Common myeloid progenitor, CD34-positive (primary cell): Measurements from ENCODE around the gene LRRC42.

Experiments
- CTCF ChIA-PET: fragments of 350-600 bp; sonication (Branson Sonifier 250); formaldehyde crosslinking; loops from one replicate; lab custom pipeline; 2021; ENCODE audit warnings: antibody characterized with exemption; lab: Charles Lee
- POLR2A ChIA-PET: fragments of 350-600 bp; sonication (Branson Sonifier 250); formaldehyde crosslinking; loops from one replicate; lab custom pipeline; 2021; ENCODE audit warnings: antibody characterized with exemption; lab: Charles Lee
- DNase-seq, 3 donors: peaks; one replicate each; pipeline versions ENCODE4 v3.0.0 to v3.0.0-alpha.2; 2013
- H3K27ac ChIP-seq, 2 experiments: 1 replicate in 1 of 2; 2 replicates in 1 of 2; pipeline ENCODE4 v1.7.0; 2013; ENCODE audit warnings: inconsistent platforms in 2 of 2, low read length in 2 of 2, mild to moderate bottlenecking in 2 of 2, low read depth in 1 of 2, moderate library complexity in 1 of 2; ENCODE audit not compliant: severe bottlenecking in 2 of 2, insufficient read depth in 1 of 2, poor library complexity in 1 of 2
- H3K27me3 ChIP-seq, 5 experiments: replicated peaks in 2 of 5; 1 replicate in 3 of 5; 2 replicates in 2 of 5; pipeline versions ENCODE4 v1.6.1 to v1.7.0; 2013; ENCODE audit warnings: low read length in 4 of 5, mild to moderate bottlenecking in 2 of 5, moderate library complexity in 2 of 5, inconsistent platforms in 1 of 5; ENCODE audit not compliant: insufficient read depth in 5 of 5, control insufficient read depth in 4 of 5
- H3K36me3 ChIP-seq, 4 experiments: 1 replicate in 2 of 4; 2 replicates in 2 of 4; pipeline versions ENCODE4 v1.6.1 to v1.7.0; 2013; ENCODE audit warnings: low read length in 3 of 4, control low read depth in 1 of 4, mild to moderate bottlenecking in 1 of 4; ENCODE audit not compliant: control insufficient read depth in 4 of 4, insufficient read depth in 4 of 4
- H3K4me1 ChIP-seq, 4 experiments: 1 replicate in 3 of 4; 2 replicates in 1 of 4; pipeline versions ENCODE4 v1.6.1 to v1.7.1; 2013; ENCODE audit warnings: low read length in 3 of 4, mild to moderate bottlenecking in 3 of 4, control low read depth in 1 of 4, inconsistent platforms in 1 of 4, moderate library complexity in 1 of 4; ENCODE audit not compliant: control insufficient read depth in 4 of 4, insufficient read depth in 4 of 4; ENCODE audit errors: control extremely low read depth in 1 of 4
- H3K4me3 ChIP-seq, 7 experiments: 1 replicate in 4 of 7; 2 replicates in 3 of 7; pipeline versions ENCODE4 v1.5.1 to v1.7.0; 2013; ENCODE audit warnings: mild to moderate bottlenecking in 7 of 7, low read length in 6 of 7, moderate library complexity in 6 of 7, inconsistent platforms in 2 of 7, low read depth in 2 of 7, control low read depth in 1 of 7; ENCODE audit not compliant: insufficient read depth in 4 of 7, control insufficient read depth in 1 of 7; ENCODE audit errors: extremely low read depth in 1 of 7
- H3K9me3 ChIP-seq, 5 experiments: 1 replicate in 4 of 5; 2 replicates in 1 of 5; pipeline versions ENCODE4 v1.6.1 to v1.7.1; 2013; ENCODE audit warnings: low read length in 4 of 5, mild to moderate bottlenecking in 2 of 5, inconsistent platforms in 1 of 5, low read depth in 1 of 5, moderate library complexity in 1 of 5; ENCODE audit not compliant: control insufficient read depth in 4 of 5, insufficient read depth in 2 of 5; ENCODE audit errors: control extremely low read depth in 1 of 5
- WGBS: methylation state at CpG from one replicate; pipeline ENCODE4 v1.1.5; 2013; ENCODE audit not compliant: insufficient coverage; 5-methylcytosine and 5-hydroxymethylcytosine counted together

Gene LRRC42

DNA sequence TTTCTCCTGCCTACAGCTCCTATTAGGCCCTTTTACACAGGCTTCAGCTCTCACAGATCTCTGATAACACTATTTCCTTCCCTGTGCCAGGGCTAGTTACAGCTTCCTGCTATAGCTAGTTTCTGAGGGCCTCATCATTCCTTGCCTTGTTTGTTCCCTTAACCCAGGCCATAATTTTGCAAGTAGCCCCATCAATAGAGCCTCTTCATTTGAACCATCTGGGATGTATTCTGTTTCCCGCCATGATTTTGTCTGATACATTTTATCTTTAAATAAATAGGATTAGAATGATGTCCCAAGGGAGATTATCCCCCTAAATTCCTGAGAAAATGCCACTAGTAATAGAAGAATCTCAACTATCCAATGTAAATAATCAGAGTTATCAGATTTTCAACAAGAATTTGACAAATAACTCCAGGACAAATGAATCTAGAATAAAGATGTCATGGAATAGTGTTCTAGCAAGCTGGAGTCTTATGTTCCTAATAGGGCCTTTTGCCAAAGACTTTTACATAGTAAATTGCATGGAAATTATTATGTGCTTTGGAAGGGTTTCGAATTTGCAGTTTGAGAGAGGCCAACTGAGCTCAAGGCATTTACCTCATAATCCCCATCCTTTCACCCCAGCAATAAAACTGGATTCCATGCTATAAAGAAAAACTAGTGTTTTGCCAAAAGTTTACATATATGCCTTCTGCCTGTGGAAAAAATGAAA, 16.7 kb upstream of the LRRC42 start:
- ChIA-PET POLR2A (no interaction called here), CTCF (interaction anchor here (1.0 kb wide), 1 partner anchor 30 kb away, joined by 3 read pairs; no protein-coding TSS in a partner anchor)
- Histone ChIP-seq H3K9me3 (peaks cover 3 to 19% (median 6%) of the 10 kb centered on the region in 5 experiments), H3K4me3 (no peak overlapping the region), H3K27ac (peak overlapping the region in 1 of 2 experiments; percentile 15), H3K27me3 (no peaks in the 10 kb centered on the region), H3K4me1 (peaks cover 0 to 6% (median 1%) of the 10 kb centered on the region in 4 experiments), H3K36me3 (peaks cover 8 to 33% (median 22%) of the 10 kb centered on the region in 4 experiments)
- no peak for DNase-seq
- no CpG with 5 or more reads among the region's 2 CpGs for WGBS

DNA sequence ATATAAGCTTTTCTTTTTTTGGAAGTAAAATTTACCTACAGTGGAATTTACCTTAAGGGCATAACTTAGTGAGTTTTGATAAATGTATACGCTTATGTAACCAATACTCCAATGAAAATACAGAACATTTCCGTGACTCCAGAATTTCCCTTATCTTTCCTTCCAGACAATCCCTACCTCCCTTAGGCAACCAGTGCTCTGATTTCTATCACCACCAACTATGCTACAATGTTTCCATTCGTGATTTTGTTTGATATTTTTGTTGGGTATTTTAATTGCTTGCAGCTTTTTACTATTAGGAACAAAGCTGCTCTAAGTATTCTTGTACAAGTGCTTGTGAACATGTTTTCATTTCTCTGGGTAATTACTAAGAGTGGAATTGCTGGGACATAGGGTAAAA, 15.2 kb upstream of the LRRC42 start:
- WGBS = no CpG with 5 or more reads among the region's 3 CpGs
- Histone ChIP-seq H3K4me1 (peaks cover 0 to 6% (median 1%) of the 10 kb centered on the region in 4 experiments), H3K36me3 (peaks cover 14 to 43% (median 27%) of the 10 kb centered on the region in 4 experiments), H3K27me3 (no peaks in the 10 kb centered on the region), H3K27ac (no peak overlapping the region), H3K4me3 (no peak overlapping the region), H3K9me3 (peaks cover 8 to 31% (median 11%) of the 10 kb centered on the region in 5 experiments)
- no peak for DNase-seq
- ChIA-PET CTCF (interaction anchor here (1.1 to 1.4 kb wide), 2 partner anchors 21 to 54 kb away, joined by 3 read pairs; no protein-coding TSS in a partner anchor), POLR2A (no interaction called here)

DNA sequence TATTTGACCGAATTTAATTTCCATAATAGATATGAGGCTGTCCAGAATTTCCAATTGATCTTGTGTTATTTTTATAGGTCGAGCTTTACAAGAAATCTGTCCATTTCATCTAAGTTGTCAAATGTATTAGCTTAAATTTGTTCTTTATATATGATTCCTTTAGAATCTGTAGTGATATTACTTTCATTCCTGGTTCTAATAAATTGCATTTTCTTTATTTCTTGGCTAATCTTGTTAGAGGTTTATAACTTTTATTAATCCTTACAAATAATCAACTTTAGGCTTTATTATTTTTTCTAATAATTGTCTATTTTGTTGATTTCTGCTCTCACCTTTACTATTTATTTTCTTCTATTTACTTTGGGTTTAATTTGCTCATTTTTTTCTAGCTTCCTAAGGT, 14.6 kb upstream of the LRRC42 start:
- no peaks in the 10 kb centered on the region for H3K27me3 ChIP-seq
- WGBS = no CpG with 5 or more reads among the region's 2 CpGs
- peaks cover 14 to 43% (median 28%) of the 10 kb centered on the region in 4 experiments for H3K36me3 ChIP-seq
- no peak overlapping the region for H3K4me3 ChIP-seq
- CTCF ChIA-PET = interaction anchor here (1.1 to 2.1 kb wide), 3 partner anchors 11 to 54 kb away, joined by 3 to 6 read pairs (median 3); no protein-coding TSS in a partner anchor
- POLR2A ChIA-PET = no interaction called here
- H3K27ac ChIP-seq = no peak overlapping the region
- H3K4me1 ChIP-seq = peaks cover 0 to 6% (median 1%) of the 10 kb centered on the region in 4 experiments
- DNase-seq = no peak
- H3K9me3 ChIP-seq = peaks cover 8 to 31% (median 11%) of the 10 kb centered on the region in 5 experiments

DNA sequence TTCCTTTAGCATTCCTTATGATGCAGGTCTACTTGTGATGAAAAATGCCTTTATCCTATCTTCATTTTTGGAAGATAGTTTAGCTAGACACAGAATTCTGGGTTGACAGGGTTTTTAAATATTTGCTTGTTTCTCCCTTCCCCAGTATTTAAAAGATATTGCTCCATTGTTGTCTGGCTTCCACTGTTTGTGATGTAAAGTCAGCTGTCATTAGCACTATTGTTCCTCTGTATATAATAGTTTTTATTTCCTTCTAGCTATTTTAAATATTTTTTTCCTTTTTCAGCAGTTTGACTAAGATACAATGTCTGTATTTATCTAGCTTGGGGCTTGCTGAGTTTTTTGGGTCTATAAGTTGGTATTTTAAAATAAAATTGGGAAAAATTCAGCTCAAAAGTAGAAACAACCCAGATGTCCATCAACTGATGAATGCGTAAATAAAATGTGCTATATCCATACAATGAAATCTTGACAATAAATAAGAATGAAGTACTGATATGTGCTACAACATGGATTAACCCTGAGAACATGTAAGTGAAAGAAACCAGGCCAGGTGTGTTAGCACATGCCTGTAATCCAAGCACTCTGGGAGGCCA, 11.9 kb upstream of the LRRC42 start:
- WGBS = no CpG with 5 or more reads among the region's 1 CpG
- peaks cover 11 to 30% (median 22%) of the 10 kb centered on the region in 4 experiments for H3K36me3 ChIP-seq
- DNase-seq = peak in 2 of 3 donors; percentile 46 to 61
- H3K27me3 ChIP-seq = no peaks in the 10 kb centered on the region
- peaks cover 8 to 31% (median 11%) of the 10 kb centered on the region in 5 experiments for H3K9me3 ChIP-seq
- H3K4me3 ChIP-seq = no peak overlapping the region
- CTCF ChIA-PET = interaction anchor here (0.7 to 3.9 kb wide), 7 partner anchors 10 to 56 kb away, joined by 3 to 13 read pairs (median 5); partner anchors contain the start of genes IFT25 and LRRC42
- H3K4me1 ChIP-seq = peaks cover 0 to 2% (median 0%) of the 10 kb centered on the region in 4 experiments
- no peak overlapping the region for H3K27ac ChIP-seq
- POLR2A ChIA-PET = no interaction called here

DNA sequence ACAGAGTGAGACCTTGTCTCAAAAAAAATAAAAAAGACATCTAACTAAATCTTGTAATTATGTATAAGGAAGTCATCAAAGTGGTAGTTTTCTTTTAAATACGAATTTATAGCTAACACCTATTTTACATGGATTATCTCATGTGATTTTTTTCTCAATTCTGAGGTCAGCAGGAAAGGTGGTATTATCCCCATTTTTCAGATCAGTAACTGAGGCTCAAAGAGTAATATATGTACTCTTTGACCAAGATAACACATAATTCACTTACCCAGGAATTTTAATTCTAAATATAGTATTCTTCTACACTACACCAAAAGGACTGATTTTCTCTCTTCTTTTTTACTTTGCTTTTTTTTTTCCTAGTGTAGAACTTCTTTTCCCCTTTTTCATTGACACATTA, 9.7 kb upstream of the LRRC42 start:
- Histone ChIP-seq H3K4me3 (no peak overlapping the region), H3K36me3 (peaks cover 15 to 31% (median 22%) of the 10 kb centered on the region in 4 experiments), H3K4me1 (peaks cover 0 to 1% (median 0%) of the 10 kb centered on the region in 4 experiments), H3K27ac (no peak overlapping the region), H3K27me3 (no peaks in the 10 kb centered on the region), H3K9me3 (peaks cover 8 to 31% (median 11%) of the 10 kb centered on the region in 5 experiments)
- ChIA-PET POLR2A (no interaction called here), CTCF (interaction anchor here (1.0 to 3.9 kb wide), 2 partner anchors 9 to 13 kb away, joined by 3 to 13 read pairs; partner anchors contain the start of genes IFT25 and LRRC42)
- DNase-seq = no peak
- WGBS = no CpG with 5 or more reads among the region's 1 CpG

DNA sequence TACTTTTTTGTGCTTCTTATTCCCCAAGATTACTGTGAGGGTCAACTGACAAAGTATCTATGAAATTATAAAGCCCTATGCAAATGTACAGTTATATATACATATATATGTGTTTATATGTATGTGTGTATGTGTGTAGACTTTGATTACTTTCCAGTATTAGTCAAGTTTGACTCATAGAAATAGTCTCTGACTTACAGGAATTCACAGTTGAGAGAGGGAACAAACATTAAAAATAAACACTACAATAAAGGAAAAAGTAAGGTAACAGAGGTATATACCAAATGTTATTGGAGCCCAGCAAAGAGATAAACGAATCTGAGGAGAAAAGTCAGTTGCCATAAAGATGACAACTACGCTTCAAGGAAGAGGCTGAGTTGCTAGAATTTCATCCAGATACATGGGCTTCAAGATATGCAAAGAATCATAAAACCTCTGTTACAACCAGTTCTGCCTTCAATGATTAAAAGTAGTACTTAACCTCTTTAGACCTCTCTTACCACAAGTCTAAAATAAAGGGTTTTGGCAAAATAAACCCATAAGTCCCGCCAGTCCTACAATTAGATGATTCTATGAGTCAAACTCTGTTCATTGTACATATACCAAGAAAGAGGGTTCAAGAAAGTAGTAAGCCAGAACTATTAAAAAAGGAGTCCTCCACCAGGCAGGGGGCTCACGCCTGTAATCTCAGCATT, 7.9 kb upstream of the LRRC42 start:
- WGBS = 100% methylated on average over 2 of the region's 4 CpGs
- H3K9me3 ChIP-seq = peaks cover 5 to 20% (median 8%) of the 10 kb centered on the region in 5 experiments
- peaks cover 12 to 31% (median 18%) of the 10 kb centered on the region in 4 experiments for H3K36me3 ChIP-seq
- H3K27ac ChIP-seq = no peak overlapping the region
- CTCF ChIA-PET = no interaction called here
- DNase-seq = no peak
- H3K4me1 ChIP-seq = peaks cover 0 to 2% (median 0%) of the 10 kb centered on the region in 4 experiments
- POLR2A ChIA-PET = no interaction called here
- H3K4me3 ChIP-seq = no peak overlapping the region
- no peaks in the 10 kb centered on the region for H3K27me3 ChIP-seq
